Effector memory CD8-positive, alpha-beta T cell (primary cell): ENCODE data around the gene ASPG.
A peak's percentile ranks its signal among the peaks of the same experiment; 100 is the strongest.

Experiments
- ATAC-seq: fragments of 150-1000 bp; cut with Tn5 transposase; replicated peaks from 2 replicates; pipeline ENCODE4 v1.10.0; 2021; ENCODE audit warnings: mild to moderate bottlenecking, moderate library complexity
- DNase-seq, 3 experiments: peaks; one replicate each; pipeline ENCODE4 v3.0.0; 2021
- H3K27ac Mint-ChIP-seq, 2 donors: one replicate each; pipeline ENCODE4 v1.8.0; 2022; ENCODE audit warnings: mild to moderate bottlenecking in 2 of 2, mixed read lengths in 2 of 2, moderate library complexity in 2 of 2
- H3K27me3 Mint-ChIP-seq, 2 donors: one replicate each; pipeline ENCODE4 v1.8.0; 2022; ENCODE audit warnings: mixed read lengths in 2 of 2
- H3K36me3 Mint-ChIP-seq: one replicate; pipeline ENCODE4 v1.8.0; 2022; ENCODE audit warnings: mild to moderate bottlenecking, moderate library complexity, mixed read lengths; ENCODE audit not compliant: insufficient read depth
- H3K4me1 Mint-ChIP-seq, 2 donors: one replicate each; pipeline ENCODE4 v1.8.0; 2022; ENCODE audit warnings: low read depth in 2 of 2, mixed read lengths in 2 of 2
- H3K4me3 Mint-ChIP-seq, 2 donors: one replicate each; pipeline ENCODE4 v1.8.0; 2022; ENCODE audit warnings: mild to moderate bottlenecking in 2 of 2, mixed read lengths in 2 of 2, moderate library complexity in 2 of 2
- H3K9me3 Mint-ChIP-seq, 2 donors: one replicate each; pipeline ENCODE4 v1.8.0; 2022; ENCODE audit warnings: mixed read lengths in 2 of 2
- total RNA-seq, 9 experiments: gene quantifications; one replicate each; lab custom pipeline; 2026; lab: John Stamatoyannopoulos, UW

Gene ASPG
- total RNA-seq: 0 to 0.26 (median 0.12) reads per million in 9 experiments

DNA sequence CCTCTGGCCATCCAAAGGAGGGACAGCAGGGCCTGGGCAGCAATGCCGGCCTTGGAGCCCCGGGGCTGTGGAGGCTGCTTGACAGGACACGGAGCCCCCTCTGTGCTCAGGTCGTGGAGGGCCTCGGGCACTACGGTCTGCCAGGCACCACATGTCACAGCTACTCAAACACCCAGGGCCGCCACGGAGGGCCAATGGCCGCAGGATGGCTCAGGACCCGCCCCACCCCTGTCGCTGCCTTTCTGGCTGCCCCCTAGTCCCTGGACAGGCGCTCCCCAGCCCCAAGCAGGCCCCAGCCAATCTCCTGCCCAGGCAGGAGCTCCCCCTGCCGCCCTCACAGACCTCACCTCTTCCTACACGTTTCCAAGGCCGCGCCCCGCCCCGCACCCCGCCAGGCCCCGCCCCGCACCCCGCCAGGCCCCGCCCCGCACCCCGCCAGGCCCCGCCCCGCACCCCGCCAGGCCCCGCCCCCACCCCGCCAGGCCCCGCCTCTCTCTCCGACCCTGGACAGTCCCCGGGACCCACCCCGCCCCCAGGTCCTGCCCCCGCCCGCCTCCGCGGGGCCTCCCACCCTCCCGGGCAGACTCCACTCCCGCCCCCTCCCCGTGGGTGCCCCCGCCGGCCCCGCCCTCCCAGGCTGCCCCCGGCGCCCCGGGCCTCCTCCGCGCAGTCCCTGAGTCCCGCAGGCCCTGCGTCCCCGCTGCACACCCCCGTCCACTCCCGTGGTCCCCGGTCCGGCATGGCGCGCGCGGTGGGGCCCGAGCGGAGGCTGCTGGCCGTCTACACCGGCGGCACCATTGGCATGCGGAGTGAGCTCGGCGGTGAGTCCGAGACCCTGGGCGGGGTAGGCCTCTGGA lies at the start of gene ASPG:
Gene ASPG, plus strand, starts transcription at position 669 of the 857 bp plus-strand sequence. Its CDS starts 71 bp downstream, at position 740.
- Mint-ChIP-seq H3K9me3 (no peaks in the 10 kb centered on the region), H3K4me3 (peak within 1 kb of the TSS; percentile 20 to 66), H3K27me3 (no peaks in the 10 kb centered on the region), H3K4me1 (peaks cover 0 to 4% of the 10 kb centered on the region in 2 donors), H3K27ac (no peak within 1 kb of the TSS), H3K36me3 (no peaks in the 10 kb centered on the region)
- peak; percentile 70 for ATAC-seq
- no peak for DNase-seq

DNA sequence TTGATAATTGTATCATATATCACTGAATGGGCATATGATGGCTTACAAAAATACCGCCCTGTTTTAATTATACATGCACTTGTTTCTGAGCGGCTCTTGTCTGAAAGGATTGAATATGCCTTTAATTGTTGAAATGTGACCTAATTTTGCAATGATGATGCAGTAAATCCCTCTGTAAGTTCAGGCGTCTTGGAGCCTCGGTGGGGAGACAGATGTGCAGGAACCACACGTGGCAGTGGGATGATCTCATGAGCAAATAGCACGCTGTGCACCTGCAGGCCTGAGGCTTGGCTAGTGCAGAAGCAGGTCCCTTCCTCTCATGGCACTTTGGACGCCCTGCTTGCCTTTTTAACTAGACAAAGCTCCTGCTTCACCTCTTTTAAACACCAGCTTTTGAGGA lies 49.3 kb upstream of the ASPG start:
- Mint-ChIP-seq H3K36me3 (peaks cover 3% of the 10 kb centered on the region), H3K9me3 (no peaks in the 10 kb centered on the region), H3K27ac (no peak overlapping the region), H3K4me3 (no peak overlapping the region), H3K27me3 (peaks cover 56 to 89% of the 10 kb centered on the region in 2 donors), H3K4me1 (no peaks in the 10 kb centered on the region)
- DNase-seq (no peak), ATAC-seq (no peak)

- no peak overlapping the region for H3K4me3 Mint-ChIP-seq
- no peaks in the 10 kb centered on the region for H3K4me1 Mint-ChIP-seq
- DNase-seq (no peak), ATAC-seq (no peak)
- H3K27me3 Mint-ChIP-seq: peaks cover 63 to 97% of the 10 kb centered on the region in 2 donors
- H3K9me3 Mint-ChIP-seq: no peaks in the 10 kb centered on the region
- peaks cover 2% of the 10 kb centered on the region for H3K36me3 Mint-ChIP-seq
- no peak overlapping the region for H3K27ac Mint-ChIP-seq
These were observed 48.4 kb upstream of the ASPG start for GRCh38 chr14:104037074-104037473.

DNA sequence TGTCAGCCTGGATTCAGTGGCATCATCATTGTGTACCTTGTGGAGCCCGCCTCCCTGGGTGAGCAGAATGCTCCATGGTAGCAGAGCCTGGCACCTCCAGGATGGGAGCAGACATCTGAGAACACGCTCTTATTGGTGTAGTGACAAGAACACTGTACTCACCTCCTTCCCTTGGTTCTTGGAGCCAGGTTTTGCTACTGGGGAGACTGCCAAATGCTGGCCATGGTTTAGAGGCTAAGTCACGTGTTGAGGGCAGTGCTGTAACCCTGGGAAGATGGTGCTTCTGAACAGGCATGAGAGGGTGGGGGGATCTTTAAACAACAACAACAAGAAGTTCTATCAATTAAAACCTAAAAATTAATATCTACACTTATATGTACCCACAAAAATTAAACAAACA lies 47.6 kb upstream of the ASPG start:
- Mint-ChIP-seq H3K36me3 (no peaks in the 10 kb centered on the region), H3K4me3 (no peak overlapping the region), H3K27me3 (peaks cover 55 to 93% of the 10 kb centered on the region in 2 donors), H3K4me1 (no peaks in the 10 kb centered on the region), H3K27ac (no peak overlapping the region), H3K9me3 (no peaks in the 10 kb centered on the region)
- DNase-seq: no peak
- ATAC-seq: no peak

DNA sequence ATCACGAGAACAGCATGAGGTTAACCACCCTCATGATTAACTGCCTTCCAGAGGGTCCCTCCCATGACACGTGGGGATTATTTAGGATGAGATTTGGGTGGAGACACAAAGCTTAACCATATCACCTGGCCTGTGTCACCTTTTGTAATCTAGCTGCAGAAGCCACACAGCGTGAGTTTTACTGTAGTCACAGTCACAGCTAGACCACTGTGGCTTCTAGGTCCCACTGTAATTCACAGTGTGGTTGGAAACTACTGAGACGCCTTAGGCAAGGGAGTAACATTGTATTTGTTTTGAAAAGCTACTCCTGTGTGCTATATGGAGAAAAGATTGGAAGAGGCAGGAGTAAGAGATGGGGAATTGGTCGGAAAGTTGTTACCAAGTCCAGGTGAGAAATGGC lies 46.3 kb upstream of the ASPG start:
- H3K27me3 Mint-ChIP-seq: peaks cover 46 to 87% of the 10 kb centered on the region in 2 donors
- no peak overlapping the region for H3K4me3 Mint-ChIP-seq
- DNase-seq (no peak), ATAC-seq (no peak)
- no peaks in the 10 kb centered on the region for H3K4me1 Mint-ChIP-seq
- no peak overlapping the region for H3K27ac Mint-ChIP-seq
- H3K9me3 Mint-ChIP-seq: no peaks in the 10 kb centered on the region
- no peaks in the 10 kb centered on the region for H3K36me3 Mint-ChIP-seq

GRCh38 chr14:104040539-104040938 lies 45.0 kb upstream of the ASPG start:
- peaks cover 38 to 82% of the 10 kb centered on the region in 2 donors for H3K27me3 Mint-ChIP-seq
- no peaks in the 10 kb centered on the region for H3K36me3 Mint-ChIP-seq
- H3K27ac Mint-ChIP-seq: no peak overlapping the region
- DNase-seq (no peak), ATAC-seq (no peak)
- no peak overlapping the region for H3K4me3 Mint-ChIP-seq
- H3K4me1 Mint-ChIP-seq: no peaks in the 10 kb centered on the region
- H3K9me3 Mint-ChIP-seq: no peaks in the 10 kb centered on the region

DNA sequence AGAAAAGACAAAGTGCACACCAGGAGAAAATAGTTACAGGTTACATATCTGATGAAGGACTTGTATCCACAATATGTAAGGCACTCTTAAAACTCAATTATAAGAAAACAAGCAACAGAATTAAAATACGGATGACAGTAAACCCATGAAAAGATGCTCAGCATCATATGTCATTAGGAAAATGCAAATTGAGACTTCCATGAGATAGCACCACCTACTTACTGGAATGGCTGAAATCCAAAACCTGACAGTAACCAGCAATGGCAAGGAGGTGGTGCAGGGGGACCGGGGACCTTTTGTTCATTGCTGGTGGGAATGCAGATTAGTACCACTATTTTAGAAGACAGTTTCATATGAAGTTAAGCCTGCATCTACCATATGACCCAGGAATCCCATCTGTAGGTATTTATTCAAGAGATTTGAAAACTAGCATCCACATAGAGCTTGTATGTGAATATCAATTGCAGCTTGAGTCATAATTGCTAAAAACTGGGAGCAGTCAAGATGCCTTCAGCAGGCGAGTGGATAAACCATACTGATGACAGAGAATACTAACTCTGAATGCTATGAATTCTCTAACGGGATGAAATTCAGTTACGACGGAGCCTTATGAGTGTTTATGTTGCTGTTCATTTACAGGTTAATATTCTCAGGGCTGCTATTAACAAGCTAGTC lies 43.9 kb upstream of the ASPG start:
- Mint-ChIP-seq H3K36me3 (no peaks in the 10 kb centered on the region), H3K4me1 (no peaks in the 10 kb centered on the region), H3K27me3 (peaks cover 37 to 72% of the 10 kb centered on the region in 2 donors), H3K9me3 (no peaks in the 10 kb centered on the region), H3K4me3 (no peak overlapping the region), H3K27ac (no peak overlapping the region)
- DNase-seq: no peak
- no peak for ATAC-seq

GRCh38 chr14:104044016-104044415 lies 41.5 kb upstream of the ASPG start:
- Mint-ChIP-seq H3K9me3 (no peaks in the 10 kb centered on the region), H3K4me3 (no peak overlapping the region), H3K27ac (no peak overlapping the region), H3K27me3 (peaks cover 39 to 66% of the 10 kb centered on the region in 2 donors), H3K36me3 (no peaks in the 10 kb centered on the region), H3K4me1 (no peaks in the 10 kb centered on the region)
- no peak for DNase-seq
- ATAC-seq: no peak

DNA sequence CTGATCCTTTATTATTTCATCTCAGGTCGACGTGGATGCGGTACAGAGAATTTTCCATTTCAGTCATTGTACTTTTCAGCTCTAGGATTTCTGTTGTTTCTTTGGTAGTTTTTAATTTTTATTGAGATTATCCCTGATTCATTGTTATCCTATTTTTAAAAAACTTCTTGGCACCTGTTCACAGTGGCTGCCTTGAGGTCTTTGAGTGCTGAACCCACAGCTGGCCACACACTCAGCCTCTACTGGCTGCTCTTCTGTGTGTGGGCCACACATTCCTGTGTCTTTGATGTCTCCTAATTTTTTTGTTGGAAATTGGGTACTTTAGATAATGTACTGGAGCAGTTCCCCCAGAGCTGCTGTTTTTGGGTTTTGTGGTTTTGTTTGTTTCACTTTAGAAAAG lies 37.7 kb upstream of the ASPG start:
- H3K9me3 Mint-ChIP-seq: no peaks in the 10 kb centered on the region
- H3K27me3 Mint-ChIP-seq: peaks cover 39 to 71% of the 10 kb centered on the region in 2 donors
- no peak for DNase-seq
- no peak overlapping the region for H3K27ac Mint-ChIP-seq
- ATAC-seq: no peak
- H3K36me3 Mint-ChIP-seq: no peaks in the 10 kb centered on the region
- H3K4me1 Mint-ChIP-seq: no peaks in the 10 kb centered on the region
- H3K4me3 Mint-ChIP-seq: no peak overlapping the region

DNA sequence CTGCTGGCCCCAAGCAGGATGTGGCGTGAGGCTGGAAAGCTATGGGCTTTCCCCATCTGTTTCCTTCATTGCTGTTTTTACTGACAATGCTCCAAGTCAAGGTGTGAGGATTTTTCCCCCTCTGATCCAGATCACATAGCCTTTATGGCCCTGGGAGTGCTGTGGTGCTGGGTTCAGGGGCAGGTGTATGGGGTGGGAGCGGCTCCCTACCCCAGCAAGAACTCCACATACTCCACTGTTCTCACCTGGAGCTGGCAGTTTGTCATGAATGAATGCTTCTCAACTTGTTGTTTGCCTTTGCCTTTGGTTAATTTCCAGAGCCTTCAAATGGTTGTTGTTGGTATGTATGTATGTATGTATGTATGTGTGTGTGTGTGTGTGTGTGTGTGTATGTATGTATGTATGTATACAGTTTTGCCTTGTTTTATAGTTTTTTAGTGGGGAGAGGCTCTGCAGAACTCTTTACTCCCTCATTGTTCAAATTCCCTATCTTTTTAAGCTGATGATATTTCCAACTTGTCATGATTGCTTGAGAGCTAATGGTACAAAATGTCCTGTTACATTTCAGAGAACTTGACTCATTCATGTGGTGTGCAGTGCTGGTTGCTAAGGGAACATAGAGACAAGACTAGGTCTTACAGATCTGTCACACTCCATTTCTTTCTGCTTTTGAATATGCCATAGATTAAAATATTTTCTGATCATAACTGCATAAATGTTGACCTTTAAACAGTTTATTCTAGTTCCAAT lies 36.6 kb upstream of the ASPG start:
- Mint-ChIP-seq H3K4me1 (no peaks in the 10 kb centered on the region), H3K27me3 (peaks cover 45 to 78% of the 10 kb centered on the region in 2 donors), H3K9me3 (no peaks in the 10 kb centered on the region), H3K4me3 (no peak overlapping the region), H3K36me3 (no peaks in the 10 kb centered on the region), H3K27ac (no peak overlapping the region)
- no peak for ATAC-seq
- no peak for DNase-seq

DNA sequence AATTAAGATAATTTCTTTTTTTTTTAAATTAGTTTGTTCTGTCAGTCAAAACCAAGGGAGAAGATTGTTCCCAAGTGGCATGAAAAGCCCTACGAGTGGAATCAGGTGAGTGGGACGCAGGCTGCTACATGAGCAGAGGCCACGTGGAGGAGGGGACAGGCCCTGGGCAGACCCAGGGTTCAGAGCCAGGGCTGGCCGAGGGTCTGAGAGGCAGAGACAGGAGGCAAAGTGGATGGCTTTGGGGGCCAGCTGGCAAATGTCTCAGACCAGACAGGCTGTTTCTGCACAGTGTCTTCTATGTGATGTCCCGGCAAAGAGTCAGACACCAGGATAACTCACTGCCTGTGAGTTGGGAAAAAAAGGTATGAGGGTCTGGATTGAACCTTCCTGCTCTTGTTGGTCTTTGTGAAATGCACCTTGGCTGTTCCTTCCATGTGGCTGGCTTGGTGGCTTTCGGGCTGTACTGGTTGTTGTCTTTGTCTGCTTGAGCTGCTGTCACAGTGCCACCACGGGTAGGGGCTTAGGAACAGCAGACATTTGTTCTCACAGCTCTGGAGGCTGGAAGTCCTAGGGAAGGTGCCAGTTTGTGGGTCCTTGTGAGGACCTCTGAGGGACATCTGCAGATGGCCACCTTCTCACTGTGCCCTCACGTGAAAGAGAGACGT lies 35.8 kb upstream of the ASPG start:
- DNase-seq (no peak), ATAC-seq (no peak)
- Mint-ChIP-seq H3K4me3 (no peak overlapping the region), H3K36me3 (no peaks in the 10 kb centered on the region), H3K27ac (no peak overlapping the region), H3K9me3 (no peaks in the 10 kb centered on the region), H3K4me1 (no peaks in the 10 kb centered on the region), H3K27me3 (peaks cover 45 to 78% of the 10 kb centered on the region in 2 donors)

DNA sequence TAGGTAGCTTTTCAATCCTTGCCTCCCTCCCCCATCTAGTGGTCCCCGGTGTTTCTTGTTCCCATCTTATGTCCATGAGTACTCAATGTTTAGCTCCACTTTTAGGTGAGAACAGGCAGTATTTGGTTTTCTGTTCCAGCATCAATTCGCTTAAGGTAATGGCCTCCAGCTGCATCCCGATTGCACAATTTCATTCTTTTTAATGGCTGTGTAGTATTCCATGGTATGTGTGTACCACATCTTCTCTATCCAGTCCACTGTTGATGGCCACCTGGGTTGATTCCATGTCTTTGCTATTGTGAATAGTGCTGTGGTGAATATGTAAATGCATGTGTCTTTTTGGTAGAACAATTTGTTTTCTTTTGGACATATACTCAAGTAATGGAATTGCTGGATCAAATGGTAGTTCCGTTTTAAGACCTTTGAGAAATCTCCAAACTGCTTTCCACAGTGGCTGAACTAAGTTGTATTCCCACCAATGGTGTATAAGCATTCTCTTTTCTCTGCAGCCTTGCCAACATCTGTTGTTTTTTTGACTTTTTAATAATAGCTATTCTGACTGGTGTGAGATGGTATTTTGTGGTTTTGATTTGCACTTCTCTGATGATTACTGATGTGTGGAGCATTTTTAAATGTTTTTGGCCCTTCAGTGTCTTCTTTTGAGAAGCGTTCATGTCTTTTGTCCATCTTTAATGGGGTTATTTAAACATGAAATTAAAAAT lies 34.2 kb upstream of the ASPG start:
- no peak overlapping the region for H3K4me3 Mint-ChIP-seq
- H3K36me3 Mint-ChIP-seq: no peaks in the 10 kb centered on the region
- H3K27ac Mint-ChIP-seq: no peak overlapping the region
- ATAC-seq: no peak
- no peaks in the 10 kb centered on the region for H3K9me3 Mint-ChIP-seq
- no peak for DNase-seq
- H3K4me1 Mint-ChIP-seq: no peaks in the 10 kb centered on the region
- peaks cover 54 to 86% of the 10 kb centered on the region in 2 donors for H3K27me3 Mint-ChIP-seq
